Panc1 (cell line): Measurements from ENCODE around the gene NT5DC3. TPM values are rescaled to one million over a fixed set of nuclear protein-coding genes. Genes with fewer than 3 reads are reported as not detected.

Experiments used
- ATAC-seq: fragments of 200-7000 bp; cut with Tn5 transposase; 2 replicates; pipeline ENCODE4 v1.9.1; 2020; ENCODE audit warnings: mild to moderate bottlenecking, moderate library complexity
- BruUV-seq: library from RNA; stranded (reverse); fragments of 400-500 nt; replicated peaks from 2 replicates; lab custom pipeline; 2021; lab: Mats Ljungman, UMichigan
- CTCF ChIA-PET: fragments of 300-600 bp; sonication (Branson Sonifier 250); formaldehyde crosslinking; loops from one replicate; lab custom pipeline; 2022; ENCODE audit warnings: antibody characterized with exemption; lab: Charles Lee
- POLR2A ChIA-PET: fragments of 300-600 bp; sonication (Branson Sonifier 250); formaldehyde crosslinking; loops from one replicate; lab custom pipeline; 2022; ENCODE audit warnings: antibody characterized with exemption; lab: Charles Lee
- DNase-seq: peaks from one replicate; pipeline ENCODE4 v3.0.0-alpha.2; 2010; ENCODE audit warnings: low read depth, low spot score
- H3K27ac ChIP-seq: 2 replicates; pipeline ENCODE4 v1.5.1; 2011; ENCODE audit warnings: mild to moderate bottlenecking, low read length, inconsistent platforms
- H3K27me3 ChIP-seq: fragments of 200-500 bp; sonication (Bioruptor generic); 2 replicates; pipeline ENCODE4 v1.6.0; 2014; ENCODE audit warnings: low read length, inconsistent platforms; ENCODE audit not compliant: control insufficient read depth, insufficient read depth
- H3K36me3 ChIP-seq: fragments of 200-500 bp; sonication (Bioruptor generic); 2 replicates; pipeline ENCODE4 v1.5.1; 2014; ENCODE audit warnings: inconsistent platforms, mild to moderate bottlenecking, low read length, moderate library complexity; ENCODE audit not compliant: control insufficient read depth, insufficient read depth
- H3K4me1 ChIP-seq: 2 replicates; pipeline ENCODE4 v1.5.1; 2011; ENCODE audit warnings: inconsistent platforms, mild to moderate bottlenecking, low read length, moderate library complexity; ENCODE audit not compliant: control insufficient read depth, insufficient read depth
- H3K4me3 ChIP-seq, 2 experiments: 2 replicates each; pipeline ENCODE4 v1.5.1; 2011 to 2012; ENCODE audit warnings: low read depth in 2 of 2, low read length in 2 of 2, mild to moderate bottlenecking in 2 of 2, inconsistent platforms in 1 of 2, moderate library complexity in 1 of 2
- H3K9me3 ChIP-seq: fragments of 200-500 bp; sonication (Bioruptor generic); 2 replicates; pipeline ENCODE4 v1.5.1; 2014; ENCODE audit warnings: low read depth, mild to moderate bottlenecking, inconsistent platforms, low read length, moderate library complexity; ENCODE audit not compliant: control insufficient read depth, insufficient read depth
- POLR2AphosphoS5 ChIP-seq: IDR thresholded peaks from 2 replicates; pipeline ENCODE4 v1.6.1; 2012; ENCODE audit warnings: mild to moderate bottlenecking, low read depth, low read length, moderate library complexity
- SIN3A ChIP-seq: IDR thresholded peaks from 2 replicates; pipeline ENCODE4 v1.6.1; 2012; ENCODE audit warnings: low read depth, mild to moderate bottlenecking, low read length, moderate library complexity, borderline replicate concordance; ENCODE audit not compliant: insufficient read depth
- TCF7L2 ChIP-seq: IDR thresholded peaks from 2 replicates; pipeline ENCODE4 v1.6.1; 2011; ENCODE audit warnings: mild to moderate bottlenecking, low read depth, low read length, inconsistent platforms
- in situ Hi-C: cut with HindIII; loops from 2 replicates; pipeline ENCODE4 v1.10.0; 2016; ENCODE audit warnings: low sequenced_read_pairs, low pct_unique_long_range_greater_than_20kb
- intact Hi-C: fragments of 100-400 bp; cut with micrococcal nuclease; formaldehyde crosslinking; loops from one replicate; pipeline ENCODE4 v1.10.0; 2022; ENCODE audit not compliant: unreplicated experiment
- total RNA-seq: library from RNA; stranded (reverse); gene quantifications from one replicate; pipeline ENCODE4 v1.2.1, GENCODE V29; 2021; ENCODE audit not compliant: unreplicated experiment
- TF ChIP-seq, protein P1 (sequence below), 2 experiments: IDR thresholded peaks; 2 replicates each; pipeline ENCODE4 v1.6.1; 2011 to 2012; ENCODE audit warnings: low read depth in 2 of 2, control low read depth in 1 of 2, low read length in 1 of 2, mild to moderate bottlenecking in 1 of 2, moderate library complexity in 1 of 2; ENCODE audit not compliant: insufficient read depth in 1 of 2
- TF ChIP-seq, protein P2 (sequence below): fragments of 450-650 bp; IDR thresholded peaks from 2 replicates; pipeline ENCODE4 v1.5.1; 2017; ENCODE audit warnings: mild to moderate bottlenecking

NT5DC3 gene
- total RNA-seq, 1 experiment from 2014 or later: 24.9 TPM

DNA sequence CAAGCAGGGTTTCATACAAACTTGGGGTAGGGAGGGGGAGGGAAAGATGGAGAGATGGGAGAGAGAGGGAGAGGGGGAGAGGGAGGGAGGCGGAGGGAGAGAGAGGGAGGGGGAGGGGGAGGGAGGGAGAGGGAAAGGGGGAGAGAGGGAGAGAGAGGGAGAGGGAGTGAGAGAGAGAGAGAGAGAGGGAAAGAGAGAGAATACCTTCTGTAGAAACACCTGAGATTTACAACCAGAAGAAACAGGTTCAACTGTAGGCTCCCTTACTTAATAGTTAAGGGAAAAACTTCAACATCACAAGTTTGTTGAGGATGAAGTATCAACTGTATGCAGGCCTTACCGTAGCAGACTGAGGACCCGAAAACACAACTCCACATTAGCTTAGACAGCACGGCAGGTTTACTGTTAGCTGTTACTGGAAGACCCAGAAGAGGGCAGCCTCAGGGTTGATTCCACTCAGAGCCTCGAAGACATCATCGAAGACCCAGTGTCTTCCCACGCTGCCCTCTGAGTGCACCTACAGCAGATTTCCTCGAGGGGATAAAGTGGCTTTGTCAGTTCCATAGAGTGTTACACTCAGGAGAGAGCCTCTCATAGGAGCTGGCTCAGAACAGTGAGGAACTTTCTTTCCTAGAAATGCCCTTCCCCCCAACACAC lies 72.4 kb downstream of the NT5DC3 start:
- peak; percentile 70 for ATAC-seq

GRCh38 chr12:103766028-103766427 lies 75.0 kb downstream of the NT5DC3 start:
- Histone ChIP-seq H3K27me3 (no peaks in the 10 kb centered on the region), H3K4me3 (no peak overlapping the region), H3K9me3 (no peaks in the 10 kb centered on the region), H3K4me1 (no peaks in the 10 kb centered on the region), H3K36me3 (no peaks in the 10 kb centered on the region), H3K27ac (no peak overlapping the region)
- no peak for ATAC-seq
- TF ChIP-seq POLR2AphosphoS5: no peak
- TF ChIP-seq SIN3A: no peak
- TF ChIP-seq, protein P1, sequence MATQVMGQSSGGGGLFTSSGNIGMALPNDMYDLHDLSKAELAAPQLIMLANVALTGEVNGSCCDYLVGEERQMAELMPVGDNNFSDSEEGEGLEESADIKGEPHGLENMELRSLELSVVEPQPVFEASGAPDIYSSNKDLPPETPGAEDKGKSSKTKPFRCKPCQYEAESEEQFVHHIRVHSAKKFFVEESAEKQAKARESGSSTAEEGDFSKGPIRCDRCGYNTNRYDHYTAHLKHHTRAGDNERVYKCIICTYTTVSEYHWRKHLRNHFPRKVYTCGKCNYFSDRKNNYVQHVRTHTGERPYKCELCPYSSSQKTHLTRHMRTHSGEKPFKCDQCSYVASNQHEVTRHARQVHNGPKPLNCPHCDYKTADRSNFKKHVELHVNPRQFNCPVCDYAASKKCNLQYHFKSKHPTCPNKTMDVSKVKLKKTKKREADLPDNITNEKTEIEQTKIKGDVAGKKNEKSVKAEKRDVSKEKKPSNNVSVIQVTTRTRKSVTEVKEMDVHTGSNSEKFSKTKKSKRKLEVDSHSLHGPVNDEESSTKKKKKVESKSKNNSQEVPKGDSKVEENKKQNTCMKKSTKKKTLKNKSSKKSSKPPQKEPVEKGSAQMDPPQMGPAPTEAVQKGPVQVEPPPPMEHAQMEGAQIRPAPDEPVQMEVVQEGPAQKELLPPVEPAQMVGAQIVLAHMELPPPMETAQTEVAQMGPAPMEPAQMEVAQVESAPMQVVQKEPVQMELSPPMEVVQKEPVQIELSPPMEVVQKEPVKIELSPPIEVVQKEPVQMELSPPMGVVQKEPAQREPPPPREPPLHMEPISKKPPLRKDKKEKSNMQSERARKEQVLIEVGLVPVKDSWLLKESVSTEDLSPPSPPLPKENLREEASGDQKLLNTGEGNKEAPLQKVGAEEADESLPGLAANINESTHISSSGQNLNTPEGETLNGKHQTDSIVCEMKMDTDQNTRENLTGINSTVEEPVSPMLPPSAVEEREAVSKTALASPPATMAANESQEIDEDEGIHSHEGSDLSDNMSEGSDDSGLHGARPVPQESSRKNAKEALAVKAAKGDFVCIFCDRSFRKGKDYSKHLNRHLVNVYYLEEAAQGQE (IDR thresholded peaks at IDR 0.05; ENCODE audit: insufficient read depth in 1 of 2, low read depth in 2 of 2, low read length in 1 of 2): no peak
- TF ChIP-seq, protein P2, sequence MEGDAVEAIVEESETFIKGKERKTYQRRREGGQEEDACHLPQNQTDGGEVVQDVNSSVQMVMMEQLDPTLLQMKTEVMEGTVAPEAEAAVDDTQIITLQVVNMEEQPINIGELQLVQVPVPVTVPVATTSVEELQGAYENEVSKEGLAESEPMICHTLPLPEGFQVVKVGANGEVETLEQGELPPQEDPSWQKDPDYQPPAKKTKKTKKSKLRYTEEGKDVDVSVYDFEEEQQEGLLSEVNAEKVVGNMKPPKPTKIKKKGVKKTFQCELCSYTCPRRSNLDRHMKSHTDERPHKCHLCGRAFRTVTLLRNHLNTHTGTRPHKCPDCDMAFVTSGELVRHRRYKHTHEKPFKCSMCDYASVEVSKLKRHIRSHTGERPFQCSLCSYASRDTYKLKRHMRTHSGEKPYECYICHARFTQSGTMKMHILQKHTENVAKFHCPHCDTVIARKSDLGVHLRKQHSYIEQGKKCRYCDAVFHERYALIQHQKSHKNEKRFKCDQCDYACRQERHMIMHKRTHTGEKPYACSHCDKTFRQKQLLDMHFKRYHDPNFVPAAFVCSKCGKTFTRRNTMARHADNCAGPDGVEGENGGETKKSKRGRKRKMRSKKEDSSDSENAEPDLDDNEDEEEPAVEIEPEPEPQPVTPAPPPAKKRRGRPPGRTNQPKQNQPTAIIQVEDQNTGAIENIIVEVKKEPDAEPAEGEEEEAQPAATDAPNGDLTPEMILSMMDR: no peak
- no peak for TF ChIP-seq TCF7L2
- DNase-seq: no peak
- no TSS peak for BruUV-seq
- CTCF ChIA-PET: interaction anchor here (0.6 kb wide), 1 partner anchor 8 kb away, joined by 11 read pairs; no protein-coding TSS in a partner anchor
- POLR2A ChIA-PET: no interaction called here
- in situ Hi-C loops (no loop called here), intact Hi-C loops (no loop called here)

More for the DNA sequence above, 72.4 kb downstream of the NT5DC3 start:
- Histone ChIP-seq H3K9me3 (no peaks in the 10 kb centered on the region), H3K27ac (no peak overlapping the region), H3K4me3 (no peak overlapping the region), H3K4me1 (no peaks in the 10 kb centered on the region), H3K27me3 (no peaks in the 10 kb centered on the region), H3K36me3 (no peaks in the 10 kb centered on the region)
- intact Hi-C loops (no loop called here), in situ Hi-C loops (no loop called here)
- POLR2A ChIA-PET: no interaction called here
- DNase-seq: no peak
- no TSS peak for BruUV-seq
- CTCF ChIA-PET: no interaction called here
- TF ChIP-seq, protein P1 (IDR thresholded peaks at IDR 0.05; ENCODE audit: insufficient read depth in 1 of 2, low read depth in 2 of 2, low read length in 1 of 2): no peak
- TF ChIP-seq SIN3A (no peak), POLR2AphosphoS5 (no peak), TCF7L2 (no peak)
- TF ChIP-seq, protein P2: no peak
